NCI-H2196 treated with DMSO at 0.1 percent for 48 hours (cell line): Measurements from ENCODE around the gene TSC22D4.
A peak's percentile ranks its signal among the peaks of the same experiment; 100 is the strongest.

ENCODE experiments used
- DNase-seq: peaks from one replicate; lab custom pipeline; 2025; ENCODE audit not compliant: unreplicated experiment; lab: John Stamatoyannopoulos, UW

TSC22D4 gene

GRCh38 chr7:100493476-100494264, 14.7 kb upstream of the TSC22D4 start:
- DNase-seq: no peak

DNA sequence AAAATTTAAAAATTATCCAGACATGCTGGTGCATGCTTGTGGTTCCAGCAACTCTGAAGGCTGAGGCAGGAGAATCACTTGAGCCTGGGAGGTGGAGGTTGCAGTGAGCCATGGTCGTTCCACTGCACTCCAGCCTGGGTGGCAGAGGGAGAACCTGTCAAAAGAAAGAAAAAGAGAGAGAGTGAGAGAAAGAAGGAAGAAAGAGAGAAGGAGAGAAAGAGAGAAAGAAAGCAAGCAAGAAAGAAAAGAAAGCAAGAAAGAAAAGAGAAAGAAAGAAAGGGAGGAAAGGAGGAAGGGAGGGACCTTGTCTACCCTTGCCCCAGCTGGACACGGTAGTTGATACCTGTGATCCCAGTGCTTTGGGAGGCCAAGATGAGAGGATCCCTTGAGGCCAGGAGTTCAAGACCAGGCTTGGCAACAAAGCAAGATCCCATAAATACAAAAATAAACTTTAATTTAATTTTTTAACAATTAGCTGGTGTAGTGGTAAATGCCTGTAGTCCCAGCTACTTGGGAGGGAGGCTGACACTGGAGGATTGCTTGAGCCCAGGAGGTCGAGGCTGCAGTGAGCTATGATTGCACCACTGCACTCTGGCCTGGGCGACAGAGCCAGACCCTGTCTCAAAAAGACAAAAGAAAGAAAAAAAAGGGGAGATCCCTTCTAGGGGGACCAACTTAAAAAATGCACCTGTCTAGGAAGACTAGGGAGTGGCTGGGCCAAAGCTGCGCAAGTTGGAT, 13.9 kb upstream of the TSC22D4 start:
- DNase-seq: no peak

- no peak for DNase-seq
These were observed 12.2 kb upstream of the TSC22D4 start for GRCh38 chr7:100491192-100491578.

- no peak for DNase-seq
These were observed 11.6 kb upstream of the TSC22D4 start for GRCh38 chr7:100490483-100491191.

DNA sequence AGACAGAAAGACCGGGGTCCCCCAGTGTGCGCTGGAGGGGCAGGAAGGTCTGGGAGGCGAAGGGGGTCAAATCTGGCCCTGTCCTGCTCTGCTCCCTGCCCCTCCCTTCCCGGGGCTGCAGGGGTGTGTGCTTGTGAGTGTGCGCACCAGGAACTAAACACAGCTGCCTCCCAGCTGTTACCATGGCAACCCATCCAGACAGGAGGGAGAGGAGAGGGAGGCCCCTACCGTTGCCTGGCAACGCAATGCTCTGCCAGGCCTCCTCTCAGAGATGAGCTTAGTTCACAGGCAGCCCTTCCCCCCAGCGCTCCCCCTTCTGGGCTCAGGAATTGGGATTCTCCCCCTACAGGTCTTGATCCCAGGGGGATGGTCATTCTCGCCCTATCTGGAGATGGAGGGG, 10.8 kb upstream of the TSC22D4 start:
- DNase-seq: peak; percentile 96

- DNase-seq: no peak
These were observed 10.1 kb upstream of the TSC22D4 start for GRCh38 chr7:100489121-100489520.

- DNase-seq: no peak
These were observed 9.5 kb upstream of the TSC22D4 start for GRCh38 chr7:100488333-100489095.

GRCh38 chr7:100486753-100487446, 7.9 kb upstream of the TSC22D4 start:
- no peak for DNase-seq

GRCh38 chr7:100486111-100486636, 7.2 kb upstream of the TSC22D4 start:
- no peak for DNase-seq

- DNase-seq: no peak
These were observed 6.5 kb upstream of the TSC22D4 start for GRCh38 chr7:100485471-100485876.

- DNase-seq: no peak
These were observed 5.6 kb upstream of the TSC22D4 start for GRCh38 chr7:100484673-100485045.

DNA sequence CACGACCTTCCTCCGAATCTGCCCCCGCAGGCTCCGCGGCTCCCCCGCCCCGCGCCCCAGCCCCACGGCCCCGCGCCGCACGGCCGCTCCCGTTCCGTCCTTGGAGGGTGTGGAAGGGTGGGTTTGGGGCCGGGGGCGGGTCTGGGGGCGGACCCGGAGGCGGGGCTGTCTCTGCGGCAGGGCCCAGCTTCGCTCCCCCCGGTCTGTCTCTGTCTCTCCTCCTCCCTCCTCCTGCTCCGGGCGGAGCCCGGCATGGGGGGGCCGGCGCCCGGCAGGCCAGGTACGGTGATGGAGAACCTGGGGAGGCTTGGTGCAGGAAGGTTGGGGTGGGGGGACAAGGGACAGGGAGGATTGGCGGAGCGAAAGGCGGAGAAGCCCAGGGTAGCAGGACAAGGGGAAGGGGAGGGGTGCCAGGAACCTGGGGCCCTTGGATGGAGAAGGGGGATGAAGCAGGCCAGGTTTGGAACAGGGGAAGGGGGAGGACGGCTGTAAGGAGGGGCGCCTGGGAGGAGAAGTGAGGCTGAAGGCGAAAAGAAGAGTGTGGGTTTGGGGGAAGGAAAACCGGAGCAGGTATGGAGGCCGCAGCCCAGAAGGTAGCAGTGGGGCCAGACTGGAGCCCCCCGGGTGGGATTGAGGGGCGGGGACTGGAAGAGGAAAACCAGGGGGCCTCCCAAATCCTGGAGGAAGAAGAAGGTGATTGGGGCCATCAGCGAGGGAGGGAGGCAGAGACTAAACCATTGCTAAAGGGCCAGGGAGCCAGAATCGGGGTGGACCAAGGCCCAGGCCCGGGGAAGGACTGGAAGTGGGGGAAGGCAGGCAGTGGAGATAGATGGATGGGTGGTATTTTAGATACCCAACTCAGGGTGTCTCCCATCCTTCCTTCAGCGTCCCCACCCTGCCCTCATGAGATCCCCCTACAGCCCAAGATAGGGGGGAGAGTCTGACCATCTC, 5.0 kb upstream of the TSC22D4 start, which contains the start of gene NYAP1:
TSS of gene NYAP1 (plus strand) at position 206 of the 951 bp plus-strand sequence. CDS start 1,385 bp downstream, outside the sequence.
- DNase-seq: peak; percentile 51

DNA sequence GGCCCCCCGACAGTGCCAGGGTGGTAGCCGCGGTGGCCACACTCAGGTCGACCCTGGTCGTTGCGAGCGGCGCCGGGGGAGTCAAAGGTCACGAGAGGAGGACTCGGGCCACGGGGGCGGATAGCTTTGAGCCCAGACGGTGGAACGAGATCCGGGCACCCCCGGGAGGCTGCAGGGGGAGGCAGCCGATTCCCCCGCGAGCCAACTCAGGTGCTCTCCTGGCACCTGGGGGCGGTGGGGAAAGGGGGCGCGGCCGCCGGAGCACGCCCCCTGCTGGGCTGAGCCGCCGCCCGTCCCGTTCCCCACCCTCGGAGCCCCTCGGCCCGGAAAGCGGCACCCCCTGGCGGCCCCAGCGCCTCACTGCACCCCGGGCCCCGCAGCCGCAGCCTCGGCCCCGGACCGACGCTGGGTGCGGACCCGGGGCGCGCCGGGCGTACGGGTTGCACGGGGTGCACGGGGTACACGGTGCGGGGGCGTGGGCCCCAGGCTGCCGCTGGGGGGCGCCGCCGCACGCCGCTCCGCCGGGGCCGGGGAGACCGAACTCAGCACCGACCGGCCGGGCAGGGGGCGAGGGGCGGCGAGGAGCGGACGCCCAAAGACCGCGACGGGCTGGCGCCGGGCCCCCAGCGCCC, 4.2 kb upstream of the TSC22D4 start:
- peak; percentile 30 for DNase-seq

DNA sequence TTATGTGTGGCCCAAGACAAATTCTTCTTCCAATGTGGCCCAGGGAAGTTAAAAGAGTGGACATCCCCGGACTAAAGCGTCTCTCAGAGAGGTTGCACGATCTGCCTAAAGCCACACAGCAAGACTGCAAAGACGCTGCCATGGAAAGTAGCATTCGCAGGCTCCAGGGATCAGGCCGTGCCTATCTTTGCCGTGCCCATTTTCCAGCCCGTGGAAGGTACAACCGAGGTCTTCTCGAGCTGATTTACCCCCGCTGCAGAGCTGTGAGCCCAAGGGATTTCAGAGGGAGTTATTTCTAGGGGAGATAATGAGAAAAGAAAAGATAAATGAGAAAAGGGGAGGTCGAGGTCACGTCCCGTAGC, 3.7 kb upstream of the TSC22D4 start:
- no peak for DNase-seq

- no peak for DNase-seq
These were observed 2.5 kb upstream of the TSC22D4 start for GRCh38 chr7:100481466-100481865.

- no peak for DNase-seq
These were observed 1.1 kb downstream of the TSC22D4 start for GRCh38 chr7:100477871-100478267.

GRCh38 chr7:100476903-100477870, 1.8 kb downstream of the TSC22D4 start:
- no peak for DNase-seq
